PC-3 (cell line): ENCODE measurements around the gene GABBR2.

Experiments
- EZH2 ChIP-seq: fragments of 300-600 bp; sonication (generic); IDR thresholded peaks from one replicate; pipeline ENCODE4 v1.6.1; 2017; ENCODE audit warnings: antibody characterized with exemption, mild to moderate bottlenecking, low read length; ENCODE audit not compliant: unreplicated experiment
- EZH2phosphoT487 ChIP-seq: fragments of 300-600 bp; sonication (generic); IDR thresholded peaks from 2 replicates; pipeline ENCODE4 v1.6.1; 2018; ENCODE audit warnings: mild to moderate bottlenecking, antibody characterized with exemption, low read length, borderline replicate concordance
- TF ChIP-seq, protein P1 (sequence below): fragments of 300-600 bp; sonication (generic); conservative IDR thresholded peaks from 2 replicates; pipeline ENCODE4 v1.5.1; 2017; ENCODE audit warnings: antibody characterized with exemption, low read depth, mild to moderate bottlenecking, low read length

DNA sequence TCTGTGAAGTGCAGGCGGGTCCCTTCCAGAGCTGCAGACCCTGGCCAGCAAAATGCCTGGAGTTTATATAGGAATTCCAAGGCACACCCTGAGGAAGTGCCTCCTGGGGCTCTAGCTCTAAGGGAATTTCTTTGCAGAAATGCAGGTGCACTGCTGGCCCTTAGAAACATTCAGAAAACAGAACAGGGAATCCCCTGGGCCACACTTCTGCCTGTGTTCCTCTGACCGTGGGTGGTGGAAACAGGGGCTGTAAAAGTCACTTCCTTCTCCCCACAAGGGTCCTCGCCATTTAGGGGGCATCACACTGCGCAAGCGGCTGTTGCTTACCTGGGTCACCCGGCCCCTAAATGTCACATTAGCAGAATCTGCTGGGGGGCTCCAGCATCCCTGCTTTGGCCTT is 312.5 kb downstream of the GABBR2 start:
- TF ChIP-seq, protein P1, sequence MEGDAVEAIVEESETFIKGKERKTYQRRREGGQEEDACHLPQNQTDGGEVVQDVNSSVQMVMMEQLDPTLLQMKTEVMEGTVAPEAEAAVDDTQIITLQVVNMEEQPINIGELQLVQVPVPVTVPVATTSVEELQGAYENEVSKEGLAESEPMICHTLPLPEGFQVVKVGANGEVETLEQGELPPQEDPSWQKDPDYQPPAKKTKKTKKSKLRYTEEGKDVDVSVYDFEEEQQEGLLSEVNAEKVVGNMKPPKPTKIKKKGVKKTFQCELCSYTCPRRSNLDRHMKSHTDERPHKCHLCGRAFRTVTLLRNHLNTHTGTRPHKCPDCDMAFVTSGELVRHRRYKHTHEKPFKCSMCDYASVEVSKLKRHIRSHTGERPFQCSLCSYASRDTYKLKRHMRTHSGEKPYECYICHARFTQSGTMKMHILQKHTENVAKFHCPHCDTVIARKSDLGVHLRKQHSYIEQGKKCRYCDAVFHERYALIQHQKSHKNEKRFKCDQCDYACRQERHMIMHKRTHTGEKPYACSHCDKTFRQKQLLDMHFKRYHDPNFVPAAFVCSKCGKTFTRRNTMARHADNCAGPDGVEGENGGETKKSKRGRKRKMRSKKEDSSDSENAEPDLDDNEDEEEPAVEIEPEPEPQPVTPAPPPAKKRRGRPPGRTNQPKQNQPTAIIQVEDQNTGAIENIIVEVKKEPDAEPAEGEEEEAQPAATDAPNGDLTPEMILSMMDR = no peak
- TF ChIP-seq EZH2 (no peak), EZH2phosphoT487 (no peak)
